ENCODE data around the gene POC1A.

Gene POC1A

GRCh38 chr3:52094571-52095485 lies 59.4 kb downstream of the POC1A start:
- Histone ChIP-seq H3K27ac (no peak overlapping the region), H3K9me3 (ENCODE audit: severe bottlenecking) (no peaks in the 10 kb centered on the region), H3K4me3 (ENCODE audit: low read depth, low read length) (no peak overlapping the region), H3K27me3 (ENCODE audit: insufficient read depth, low read depth, severe bottlenecking) (no peaks in the 10 kb centered on the region), H3K36me3 (peaks cover 10% of the 10 kb centered on the region)
- DNase-seq = no peak
- TF ChIP-seq, protein P1, sequence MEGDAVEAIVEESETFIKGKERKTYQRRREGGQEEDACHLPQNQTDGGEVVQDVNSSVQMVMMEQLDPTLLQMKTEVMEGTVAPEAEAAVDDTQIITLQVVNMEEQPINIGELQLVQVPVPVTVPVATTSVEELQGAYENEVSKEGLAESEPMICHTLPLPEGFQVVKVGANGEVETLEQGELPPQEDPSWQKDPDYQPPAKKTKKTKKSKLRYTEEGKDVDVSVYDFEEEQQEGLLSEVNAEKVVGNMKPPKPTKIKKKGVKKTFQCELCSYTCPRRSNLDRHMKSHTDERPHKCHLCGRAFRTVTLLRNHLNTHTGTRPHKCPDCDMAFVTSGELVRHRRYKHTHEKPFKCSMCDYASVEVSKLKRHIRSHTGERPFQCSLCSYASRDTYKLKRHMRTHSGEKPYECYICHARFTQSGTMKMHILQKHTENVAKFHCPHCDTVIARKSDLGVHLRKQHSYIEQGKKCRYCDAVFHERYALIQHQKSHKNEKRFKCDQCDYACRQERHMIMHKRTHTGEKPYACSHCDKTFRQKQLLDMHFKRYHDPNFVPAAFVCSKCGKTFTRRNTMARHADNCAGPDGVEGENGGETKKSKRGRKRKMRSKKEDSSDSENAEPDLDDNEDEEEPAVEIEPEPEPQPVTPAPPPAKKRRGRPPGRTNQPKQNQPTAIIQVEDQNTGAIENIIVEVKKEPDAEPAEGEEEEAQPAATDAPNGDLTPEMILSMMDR (IDR thresholded peaks at IDR 0.05; ENCODE audit: low read depth, low read length) = no peak

GRCh38 chr3:52093756-52094545 lies 60.3 kb downstream of the POC1A start:
- Histone ChIP-seq H3K36me3 (peaks cover 10% of the 10 kb centered on the region), H3K27ac (no peak overlapping the region), H3K27me3 (ENCODE audit: insufficient read depth, low read depth, severe bottlenecking) (no peaks in the 10 kb centered on the region), H3K9me3 (ENCODE audit: severe bottlenecking) (no peaks in the 10 kb centered on the region), H3K4me3 (ENCODE audit: low read depth, low read length) (no peak overlapping the region)
- TF ChIP-seq, protein P1 (IDR thresholded peaks at IDR 0.05; ENCODE audit: low read depth, low read length) = no peak
- no peak for DNase-seq

DNA sequence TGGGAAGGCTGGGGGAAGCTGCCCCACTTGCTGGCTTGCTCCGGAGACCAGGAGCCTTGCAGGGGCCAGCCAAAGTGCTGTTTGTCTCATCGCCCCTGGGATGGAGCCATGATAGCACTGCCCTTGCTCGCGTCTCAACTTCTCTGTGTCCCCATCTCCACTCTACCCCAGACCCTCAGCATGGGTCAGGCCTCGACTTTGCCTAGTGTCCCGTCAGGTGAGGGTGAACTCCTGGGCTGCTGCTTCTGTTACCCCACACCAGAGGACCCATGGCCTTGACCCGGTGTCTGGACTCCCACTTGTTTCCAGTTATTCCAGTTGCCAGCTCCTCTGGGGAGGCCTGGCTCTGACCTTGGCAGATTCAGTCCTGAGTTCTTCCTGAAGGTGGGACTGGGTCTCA lies 61.3 kb downstream of the POC1A start:
- H3K27ac ChIP-seq = no peak overlapping the region
- no peaks in the 10 kb centered on the region for H3K9me3 ChIP-seq (ENCODE audit: severe bottlenecking)
- peaks cover 10% of the 10 kb centered on the region for H3K36me3 ChIP-seq
- H3K4me3 ChIP-seq (ENCODE audit: low read depth, low read length) = no peak overlapping the region
- TF ChIP-seq, protein P1 (IDR thresholded peaks at IDR 0.05; ENCODE audit: low read depth, low read length) = no peak
- DNase-seq = no peak
- no peaks in the 10 kb centered on the region for H3K27me3 ChIP-seq (ENCODE audit: insufficient read depth, low read depth, severe bottlenecking)

DNA sequence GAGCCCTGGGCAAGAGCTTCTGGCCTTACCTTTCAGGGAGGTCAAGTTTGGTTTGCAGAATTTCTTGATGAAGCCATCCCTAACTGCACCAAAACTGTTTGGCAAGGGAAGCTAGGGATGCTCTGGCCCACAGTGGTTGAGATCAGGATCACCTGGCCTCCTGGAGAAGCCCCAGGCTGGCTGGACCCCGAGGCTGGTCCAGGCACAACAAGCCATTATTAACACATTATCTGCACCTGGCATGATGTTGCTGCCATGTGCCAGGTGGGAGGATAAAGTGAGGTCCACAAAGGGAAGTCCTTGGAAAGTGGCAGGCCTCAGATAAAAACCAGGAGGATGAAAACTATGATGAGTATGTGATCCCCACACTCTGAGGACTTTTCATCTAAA lies 62.0 kb downstream of the POC1A start:
- no peak overlapping the region for H3K4me3 ChIP-seq (ENCODE audit: low read depth, low read length)
- no peak for DNase-seq
- peaks cover 6% of the 10 kb centered on the region; the same call in 1 of the 2 replicates for H3K36me3 ChIP-seq
- no peak overlapping the region for H3K27ac ChIP-seq
- no peaks in the 10 kb centered on the region for H3K27me3 ChIP-seq (ENCODE audit: insufficient read depth, low read depth, severe bottlenecking)
- TF ChIP-seq, protein P1 (IDR thresholded peaks at IDR 0.05; ENCODE audit: low read depth, low read length) = no peak
- no peaks in the 10 kb centered on the region for H3K9me3 ChIP-seq (ENCODE audit: severe bottlenecking)

DNA sequence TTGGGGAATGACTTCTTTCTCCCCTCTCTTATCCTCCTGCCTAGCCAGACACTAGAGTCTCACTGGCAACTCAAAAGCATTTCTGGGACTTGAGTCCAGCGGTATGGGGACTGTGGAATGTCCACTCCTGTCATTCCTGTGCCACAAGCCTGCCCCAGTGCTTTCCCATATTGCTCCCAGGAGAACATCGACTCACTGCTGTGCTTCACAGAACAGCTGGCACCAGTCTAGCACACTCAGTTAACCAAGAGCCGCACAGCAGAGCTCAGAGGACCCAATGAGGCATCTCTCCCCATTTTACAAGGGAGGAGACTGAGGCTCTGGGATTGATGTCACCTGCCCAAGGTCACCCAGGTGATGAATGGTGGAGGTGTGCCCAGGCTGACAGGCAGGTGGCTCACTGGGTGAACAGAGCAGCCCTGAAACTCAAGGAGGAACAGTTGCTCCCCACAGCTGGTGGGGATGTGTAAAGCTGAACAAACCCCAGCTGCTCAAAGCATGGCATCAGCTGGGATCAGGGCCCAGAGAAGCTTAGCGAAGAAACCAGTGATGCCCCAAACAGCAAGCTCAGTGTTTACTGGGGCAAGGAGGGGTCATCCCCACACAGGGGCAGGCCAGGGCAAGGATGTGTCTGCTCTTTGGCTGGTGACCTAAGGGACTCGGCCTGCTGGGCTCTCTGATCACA lies 62.5 kb downstream of the POC1A start:
- Histone ChIP-seq H3K9me3 (ENCODE audit: severe bottlenecking) (no peaks in the 10 kb centered on the region), H3K4me3 (ENCODE audit: low read depth, low read length) (no peak overlapping the region), H3K27ac (no peak overlapping the region), H3K27me3 (ENCODE audit: insufficient read depth, low read depth, severe bottlenecking) (no peaks in the 10 kb centered on the region), H3K36me3 (peaks cover 6% of the 10 kb centered on the region; the same call in 1 of the 2 replicates)
- DNase-seq = no peak
- TF ChIP-seq, protein P1 (IDR thresholded peaks at IDR 0.05; ENCODE audit: low read depth, low read length) = no peak

Data from WERI-Rb-1 (cell line).